GM11168 (cell line): ENCODE results near the gene PCDHGA9.

Source experiments
- in situ Hi-C: fragments of 300-500 bp; cut with MboI; formaldehyde crosslinking; loops from one replicate; pipeline ENCODE4 v1.12.0; 2022; ENCODE audit warnings: low sequenced_read_pairs; ENCODE audit not compliant: unreplicated experiment

PCDHGA9 gene

GRCh38 chr5:141437221-141437620 is 34.6 kb downstream of the PCDHGA9 start:
- in situ Hi-C loops, result no loop called here

- in situ Hi-C loops, result no loop called here
These were observed 37.0 kb downstream of the PCDHGA9 start for GRCh38 chr5:141439411-141440141.

- in situ Hi-C loops, result no loop called here
These were observed 37.8 kb downstream of the PCDHGA9 start for GRCh38 chr5:141440341-141440740.

GRCh38 chr5:141441571-141442170 is 39.1 kb downstream of the PCDHGA9 start:
- in situ Hi-C loops, result no loop called here
